GM21576 (cell line): ENCODE measurements around the gene GNB3.
A peak's percentile ranks its signal among the peaks of the same experiment; 100 is the strongest.
"Not testable (repeated sequence)": the region's sequence is repeated elsewhere in the genome, so short reads cannot be mapped to it uniquely, and the experiment has no call there.

Source experiments
- ATAC-seq: cut with Tn5 transposase; IDR thresholded peaks from one replicate; pipeline ENCODE4 v1.9.1; 2021; ENCODE audit warnings: mild to moderate bottlenecking, moderate library complexity; ENCODE audit not compliant: unreplicated experiment

GNB3 gene

GRCh38 chr12:6858799-6859198 lies 18.1 kb downstream of the GNB3 start:
- ATAC-seq, result no peak

DNA sequence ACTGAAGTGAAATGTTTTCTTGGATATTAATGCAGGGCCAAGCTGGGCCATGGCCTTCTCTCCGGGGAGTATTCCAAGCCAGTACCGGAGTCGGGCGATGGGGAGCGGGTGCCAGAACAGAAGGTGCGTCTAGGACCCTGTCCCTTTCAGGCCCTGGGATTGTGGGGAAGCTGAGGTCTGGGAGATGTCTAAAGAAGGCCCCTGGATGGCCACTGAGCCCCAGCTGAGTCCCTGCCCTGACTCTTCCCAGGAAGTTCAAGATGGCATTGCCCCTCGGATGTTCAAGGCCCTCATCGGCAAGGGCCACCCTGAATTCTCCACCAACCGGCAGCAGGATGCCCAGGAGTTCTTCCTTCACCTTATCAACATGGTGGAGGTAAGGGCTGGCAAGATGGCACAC lies 19.4 kb downstream of the GNB3 start:
- ATAC-seq, result no peak

- no peak for ATAC-seq
These were observed 20.2 kb downstream of the GNB3 start for GRCh38 chr12:6860942-6861341.

DNA sequence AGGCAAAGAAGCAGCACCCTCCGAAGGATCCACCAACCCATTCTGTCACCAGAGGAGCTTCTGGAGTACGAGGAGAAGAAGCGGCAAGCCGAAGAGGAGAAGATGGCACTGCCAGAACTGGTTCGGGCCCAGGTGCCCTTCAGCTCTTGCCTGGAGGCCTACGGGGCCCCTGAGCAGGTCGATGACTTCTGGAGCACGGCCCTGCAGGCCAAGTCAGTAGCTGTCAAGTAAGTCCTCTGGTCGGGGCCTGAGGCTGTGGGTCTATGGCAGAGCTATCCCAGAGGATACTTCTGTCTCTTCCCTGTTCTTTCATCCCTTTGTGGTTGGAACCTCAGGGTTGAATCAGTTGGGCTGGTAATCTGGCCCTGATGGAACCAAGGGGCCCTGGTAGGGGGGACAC lies 20.7 kb downstream of the GNB3 start:
- no peak for ATAC-seq

GRCh38 chr12:6863033-6863432 lies 22.3 kb downstream of the GNB3 start:
- ATAC-seq, result no peak

DNA sequence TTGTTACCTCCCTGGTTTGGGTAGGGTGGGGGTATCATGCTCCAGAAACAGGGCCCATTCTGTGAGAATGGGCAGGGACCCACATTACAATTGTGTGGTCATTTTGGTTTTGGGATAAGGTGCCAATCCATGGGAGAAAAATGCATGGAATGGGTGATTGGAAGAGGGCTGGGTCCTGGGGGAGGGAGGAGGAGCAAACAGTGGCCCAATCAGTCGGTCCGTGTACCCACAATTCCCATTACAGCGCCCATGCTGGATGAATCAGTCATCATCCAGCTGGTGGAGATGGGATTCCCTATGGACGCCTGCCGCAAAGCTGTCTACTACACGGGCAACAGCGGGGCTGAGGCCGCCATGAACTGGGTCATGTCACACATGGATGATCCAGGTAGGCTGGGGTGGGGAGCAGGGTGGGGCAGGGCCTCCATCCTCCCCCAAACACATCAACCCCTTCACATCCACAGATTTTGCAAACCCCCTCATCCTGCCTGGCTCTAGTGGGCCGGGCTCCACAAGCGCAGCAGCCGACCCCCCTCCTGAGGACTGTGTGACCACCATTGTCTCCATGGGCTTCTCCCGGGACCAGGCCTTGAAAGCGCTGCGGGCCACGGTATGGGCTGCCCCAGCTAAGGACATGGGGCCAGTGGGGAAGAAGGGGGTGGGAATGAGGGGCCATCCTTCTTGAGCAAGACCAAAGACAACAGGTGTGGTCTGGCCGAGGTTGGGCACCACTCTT lies 23.0 kb downstream of the GNB3 start:
- ATAC-seq, result no peak

DNA sequence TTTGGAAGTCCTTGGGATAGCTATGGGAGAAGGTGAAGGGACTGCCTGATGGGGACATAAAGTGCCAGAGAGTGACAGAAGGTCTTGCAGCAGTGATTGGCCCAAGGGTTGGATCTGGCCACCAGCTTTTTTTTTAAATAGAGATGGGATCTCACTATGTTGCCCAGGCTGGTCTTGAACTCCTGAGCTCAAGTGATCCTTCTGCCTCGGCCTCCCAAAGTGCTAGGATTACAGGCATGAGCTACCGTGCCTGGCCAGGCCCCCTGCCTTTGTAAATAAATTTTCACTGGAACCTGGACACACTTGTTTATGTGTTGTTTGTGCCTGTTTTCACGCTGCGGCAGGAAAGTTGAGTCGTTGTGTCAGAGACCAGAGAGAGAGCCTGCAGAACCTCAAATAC lies 24.6 kb downstream of the GNB3 start:
- not testable (repeated sequence) for ATAC-seq

- ATAC-seq, result no peak
These were observed 25.6 kb downstream of the GNB3 start for GRCh38 chr12:6866163-6866919.

GRCh38 chr12:6866920-6867412 lies 26.2 kb downstream of the GNB3 start:
- ATAC-seq, result peak; percentile 6

- peak; percentile 47 for ATAC-seq
These were observed 26.9 kb downstream of the GNB3 start, which contains the start of gene TPI1 for GRCh38 chr12:6867413-6868210. Gene TPI1, plus strand, starts transcription at chr12:6867531. Its CDS starts 36 bp downstream, at chr12:6867567.

GRCh38 chr12:6868211-6869048 lies 27.7 kb downstream of the GNB3 start:
- no peak for ATAC-seq

GRCh38 chr12:6869049-6870021 lies 28.6 kb downstream of the GNB3 start:
- ATAC-seq, result no peak

- ATAC-seq, result not testable (repeated sequence)
These were observed 29.6 kb downstream of the GNB3 start for GRCh38 chr12:6870304-6870703.

GRCh38 chr12:6871052-6871957 lies 30.6 kb downstream of the GNB3 start:
- ATAC-seq, result no peak

DNA sequence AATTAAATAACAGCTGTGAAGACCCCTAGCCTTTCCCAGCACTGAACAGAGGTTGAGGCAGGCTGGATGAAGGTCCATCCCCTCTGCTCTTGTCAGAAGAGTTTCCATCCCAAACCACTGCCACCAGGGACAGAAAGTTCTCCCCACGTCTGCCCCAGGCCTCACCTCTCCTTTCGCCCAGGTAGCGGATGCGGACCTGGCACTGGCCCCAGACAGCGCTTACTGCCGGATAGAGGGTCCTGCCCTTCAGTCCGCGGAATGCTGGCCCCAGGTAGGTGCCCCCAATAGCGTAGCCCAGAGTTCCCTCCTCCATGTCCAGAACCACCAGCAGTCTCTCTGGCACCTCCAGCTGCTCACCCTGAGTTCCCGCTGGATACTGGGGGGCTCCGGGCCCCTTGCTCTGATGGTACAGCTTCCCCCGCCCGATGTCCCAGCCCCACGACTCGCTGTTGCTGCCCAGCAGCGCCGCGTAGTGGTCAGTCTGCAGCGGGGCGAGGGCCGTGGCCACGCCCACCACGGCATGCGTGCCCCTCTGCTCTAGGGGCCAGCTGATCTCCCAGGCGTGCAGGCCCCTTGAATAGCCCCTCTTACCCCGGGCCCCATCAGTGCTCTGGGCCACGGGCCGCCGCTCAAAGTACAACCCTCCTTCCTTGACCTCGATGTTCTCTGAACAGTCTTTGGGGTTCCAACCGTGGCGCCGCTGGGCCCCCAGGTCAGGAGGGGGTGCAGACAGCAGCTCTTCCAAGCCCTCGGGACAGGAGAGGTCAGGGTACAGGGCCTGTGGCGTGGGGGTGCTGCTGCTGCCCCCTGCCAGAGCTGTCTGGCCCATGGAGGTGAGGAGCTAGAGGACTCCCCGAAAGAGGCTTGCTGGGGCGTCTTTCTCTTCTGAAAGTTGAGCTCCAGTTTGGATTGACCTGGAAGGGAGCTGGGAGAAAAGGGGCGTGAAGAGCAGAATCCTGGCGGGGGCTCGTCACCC lies 31.6 kb downstream of the GNB3 start:
- no peak for ATAC-seq

- peak; percentile 62 for ATAC-seq
These were observed 32.6 kb downstream of the GNB3 start, which contains the start of gene SPSB2 for GRCh38 chr12:6873094-6874014. Gene SPSB2, minus strand, starts transcription at chr12:6873303. Its CDS starts 402 bp downstream, at chr12:6872901.
